ENCODE data around the gene ANGEL1. TPM values are rescaled to one million over a fixed set of nuclear protein-coding genes. Genes with fewer than 3 reads are reported as not detected.

Gene ANGEL1
- total RNA-seq, 2 experiments from 2014 or later = 17.6 to 33.7 TPM

DNA sequence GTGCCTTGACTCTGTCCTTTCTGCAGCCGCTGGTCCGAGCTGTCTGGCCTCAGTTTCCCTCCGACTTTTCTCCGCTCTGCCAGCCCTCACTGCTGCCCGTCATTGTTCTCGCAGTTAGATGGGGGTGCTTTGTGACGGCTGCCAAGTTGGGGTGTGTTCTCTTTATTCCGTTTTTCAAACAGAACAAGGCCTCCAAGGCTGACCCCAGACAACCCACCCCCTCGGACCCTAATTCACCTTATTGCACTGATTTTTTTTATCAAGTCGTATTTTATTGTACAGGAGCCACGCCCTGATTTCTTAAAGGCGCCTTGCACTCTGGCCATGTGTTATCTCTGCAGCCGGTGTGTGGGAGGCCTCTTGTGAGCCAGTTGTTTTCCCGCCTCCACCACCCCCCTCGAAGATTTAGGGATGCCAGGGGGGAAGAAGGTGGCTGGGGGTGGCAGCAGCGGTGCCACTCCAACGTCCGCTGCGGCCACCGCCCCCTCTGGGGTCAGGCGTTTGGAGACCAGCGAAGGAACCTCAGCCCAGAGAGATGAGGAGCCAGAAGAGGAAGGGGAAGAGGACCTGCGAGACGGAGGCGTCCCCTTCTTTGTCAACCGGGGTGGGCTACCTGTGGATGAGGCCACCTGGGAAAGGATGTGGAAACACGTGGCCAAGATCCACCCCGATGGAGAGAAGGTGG is 50.1 kb downstream of the ANGEL1 start:
- H2AFZ ChIP-seq (ENCODE audit: low read length) = no peak overlapping the region
- no peak overlapping the region for H3K4me3 ChIP-seq (ENCODE audit: low read depth, low read length, poor library complexity, severe bottlenecking)
- no peak overlapping the region for H3K27ac ChIP-seq (ENCODE audit: low read depth, low read length, poor library complexity, severe bottlenecking)
- ChIA-PET CTCF (ENCODE audit: unreplicated experiment) (no interaction called here), POLR2A (no interaction called here)
- H3K4me2 ChIP-seq (ENCODE audit: low read length) = no peak overlapping the region
- no TSS peak for BruUV-seq (replicated peaks)
- H4K20me1 ChIP-seq (ENCODE audit: insufficient read depth, low read length) = no peaks in the 10 kb centered on the region
- no peak for TF ChIP-seq EZH2phosphoT487 (IDR thresholded peaks at IDR 0.05; ENCODE audit: borderline replicate concordance, low read depth, low read length)
- TF ChIP-seq, protein P1, sequence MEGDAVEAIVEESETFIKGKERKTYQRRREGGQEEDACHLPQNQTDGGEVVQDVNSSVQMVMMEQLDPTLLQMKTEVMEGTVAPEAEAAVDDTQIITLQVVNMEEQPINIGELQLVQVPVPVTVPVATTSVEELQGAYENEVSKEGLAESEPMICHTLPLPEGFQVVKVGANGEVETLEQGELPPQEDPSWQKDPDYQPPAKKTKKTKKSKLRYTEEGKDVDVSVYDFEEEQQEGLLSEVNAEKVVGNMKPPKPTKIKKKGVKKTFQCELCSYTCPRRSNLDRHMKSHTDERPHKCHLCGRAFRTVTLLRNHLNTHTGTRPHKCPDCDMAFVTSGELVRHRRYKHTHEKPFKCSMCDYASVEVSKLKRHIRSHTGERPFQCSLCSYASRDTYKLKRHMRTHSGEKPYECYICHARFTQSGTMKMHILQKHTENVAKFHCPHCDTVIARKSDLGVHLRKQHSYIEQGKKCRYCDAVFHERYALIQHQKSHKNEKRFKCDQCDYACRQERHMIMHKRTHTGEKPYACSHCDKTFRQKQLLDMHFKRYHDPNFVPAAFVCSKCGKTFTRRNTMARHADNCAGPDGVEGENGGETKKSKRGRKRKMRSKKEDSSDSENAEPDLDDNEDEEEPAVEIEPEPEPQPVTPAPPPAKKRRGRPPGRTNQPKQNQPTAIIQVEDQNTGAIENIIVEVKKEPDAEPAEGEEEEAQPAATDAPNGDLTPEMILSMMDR (conservative IDR thresholded peaks at IDR 0.05; ENCODE audit: low read length) = no peak
- no peaks in the 10 kb centered on the region for H3K36me3 ChIP-seq (ENCODE audit: insufficient read depth, low read length)
- no peaks in the 10 kb centered on the region for H3K9me3 ChIP-seq (ENCODE audit: low read length)
- no peaks in the 10 kb centered on the region for H3K4me1 ChIP-seq (ENCODE audit: insufficient read depth, low read length, poor library complexity, severe bottlenecking)
- no peaks in the 10 kb centered on the region for H3K9me2 ChIP-seq (ENCODE audit: insufficient read depth, low read length)
- no peak for DNase-seq (ENCODE audit: low spot score)
- H3K79me2 ChIP-seq (ENCODE audit: insufficient read depth, low read depth, low read length) = no peaks in the 10 kb centered on the region
- intact Hi-C loops (cut with micrococcal nuclease; ENCODE audit: unreplicated experiment) = no loop called here

DNA sequence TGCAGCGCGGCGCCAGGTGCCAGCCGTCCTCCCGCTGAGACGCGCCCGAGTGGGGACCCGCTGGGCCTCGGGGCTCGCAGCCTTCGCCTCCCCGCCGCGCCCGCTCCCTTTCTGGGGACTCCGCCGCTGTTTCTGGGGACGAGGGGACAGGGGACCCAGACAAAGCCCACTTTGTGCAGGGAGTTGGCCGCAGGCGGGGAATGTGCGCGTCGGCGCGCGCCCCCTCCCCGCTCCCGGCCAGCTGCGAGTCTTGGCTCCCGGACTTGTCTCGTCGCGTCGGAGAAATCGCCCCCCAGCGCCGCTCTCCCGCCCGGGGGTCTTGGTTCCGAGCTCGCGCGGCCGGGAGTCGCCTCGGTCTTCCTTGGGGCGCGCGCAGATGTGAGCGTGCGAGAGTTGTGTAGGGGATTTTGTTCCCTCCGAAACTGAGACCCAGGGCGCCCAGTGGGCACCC is 50.7 kb downstream of the ANGEL1 start:
- H3K4me3 ChIP-seq (ENCODE audit: low read depth, low read length, poor library complexity, severe bottlenecking) = no peak overlapping the region
- BruUV-seq (replicated peaks) = no TSS peak
- H3K4me1 ChIP-seq (ENCODE audit: insufficient read depth, low read length, poor library complexity, severe bottlenecking) = no peaks in the 10 kb centered on the region
- H3K27ac ChIP-seq (ENCODE audit: low read depth, low read length, poor library complexity, severe bottlenecking) = no peak overlapping the region
- no peak for DNase-seq (ENCODE audit: low spot score)
- H4K20me1 ChIP-seq (ENCODE audit: insufficient read depth, low read length) = no peaks in the 10 kb centered on the region
- no peak overlapping the region for H3K4me2 ChIP-seq (ENCODE audit: low read length)
- no peaks in the 10 kb centered on the region for H3K9me2 ChIP-seq (ENCODE audit: insufficient read depth, low read length)
- no peaks in the 10 kb centered on the region for H3K9me3 ChIP-seq (ENCODE audit: low read length)
- H2AFZ ChIP-seq (ENCODE audit: low read length) = no peak overlapping the region
- H3K36me3 ChIP-seq (ENCODE audit: insufficient read depth, low read length) = no peaks in the 10 kb centered on the region
- TF ChIP-seq, protein P1 (conservative IDR thresholded peaks at IDR 0.05; ENCODE audit: low read length) = no peak
- TF ChIP-seq EZH2phosphoT487 (IDR thresholded peaks at IDR 0.05; ENCODE audit: borderline replicate concordance, low read depth, low read length) = no peak
- intact Hi-C loops (cut with micrococcal nuclease; ENCODE audit: unreplicated experiment) = no loop called here
- H3K79me2 ChIP-seq (ENCODE audit: insufficient read depth, low read depth, low read length) = no peaks in the 10 kb centered on the region
- CTCF ChIA-PET (ENCODE audit: unreplicated experiment) = no interaction called here
- POLR2A ChIA-PET = no interaction called here

DNA sequence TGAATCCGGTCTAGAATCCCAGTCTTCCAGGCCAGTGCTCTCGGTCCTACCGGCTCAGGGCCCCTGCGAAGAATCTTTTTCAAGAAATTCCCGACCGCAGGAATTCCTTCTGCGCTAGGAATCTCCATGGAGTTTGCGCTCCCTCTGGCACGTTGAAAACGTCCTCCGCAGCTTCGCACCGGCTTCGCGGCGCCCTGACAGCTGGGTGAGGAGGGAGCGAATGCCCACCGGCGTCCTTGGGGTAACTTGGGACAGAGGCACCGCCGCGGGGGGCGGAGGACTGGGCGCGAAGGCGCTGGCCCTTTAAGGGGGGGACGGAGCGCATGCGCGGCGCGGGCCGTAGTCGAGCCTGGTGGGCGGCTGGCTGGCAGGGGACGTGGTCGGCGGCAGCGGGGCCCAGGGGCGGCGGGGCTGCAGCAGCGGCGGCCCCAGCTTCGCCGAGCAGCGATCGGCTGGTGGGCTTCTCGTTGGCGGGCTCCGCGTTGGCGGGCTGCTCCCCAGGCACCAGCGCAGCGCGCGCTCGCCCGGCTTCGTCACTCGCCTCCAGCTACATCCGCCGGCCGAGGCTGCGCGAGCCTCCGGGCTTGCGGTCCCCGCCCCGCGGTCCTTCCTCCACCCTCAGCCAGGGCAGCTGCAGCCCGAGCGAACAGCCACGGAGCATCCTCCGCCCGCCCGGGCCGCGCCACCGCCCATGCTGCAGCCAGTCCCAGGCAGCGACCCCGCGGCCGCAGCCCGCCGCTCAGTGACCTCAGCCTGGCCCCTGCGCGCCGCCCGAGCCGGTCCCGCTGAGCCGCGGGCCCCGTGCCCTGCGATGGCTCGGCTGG is 51.3 kb downstream of the ANGEL1 start, which contains the start of gene VASH1:
Gene VASH1, plus strand, starts transcription at position 333 of the 824 bp plus-strand sequence. CDS start 1,354 bp downstream, outside the sequence.
- H3K27ac ChIP-seq (ENCODE audit: low read depth, low read length, poor library complexity, severe bottlenecking) = no peak within 1 kb of the TSS
- CTCF ChIA-PET (ENCODE audit: unreplicated experiment) = no interaction called here
- intact Hi-C loops (cut with micrococcal nuclease; ENCODE audit: unreplicated experiment) = no loop called here

More for the DNA sequence above, 51.3 kb downstream of the ANGEL1 start, which contains the start of gene VASH1:
- POLR2A ChIA-PET = no interaction called here
- no peak within 1 kb of the TSS for H3K4me3 ChIP-seq (ENCODE audit: low read depth, low read length, poor library complexity, severe bottlenecking)
- TF ChIP-seq, protein P1 (conservative IDR thresholded peaks at IDR 0.05; ENCODE audit: low read length) = no peak
- no peak for TF ChIP-seq EZH2phosphoT487 (IDR thresholded peaks at IDR 0.05; ENCODE audit: borderline replicate concordance, low read depth, low read length)
- H3K4me1 ChIP-seq (ENCODE audit: insufficient read depth, low read length, poor library complexity, severe bottlenecking) = no peaks in the 10 kb centered on the region
- no peaks in the 10 kb centered on the region for H3K36me3 ChIP-seq (ENCODE audit: insufficient read depth, low read length)
- no TSS peak for BruUV-seq (replicated peaks)
- H3K4me2 ChIP-seq (ENCODE audit: low read length) = no peak within 1 kb of the TSS
- no peaks in the 10 kb centered on the region for H4K20me1 ChIP-seq (ENCODE audit: insufficient read depth, low read length)
- no peaks in the 10 kb centered on the region for H3K9me3 ChIP-seq (ENCODE audit: low read length)
- DNase-seq (ENCODE audit: low spot score) = no peak
- H3K79me2 ChIP-seq (ENCODE audit: insufficient read depth, low read depth, low read length) = no peaks in the 10 kb centered on the region
- H3K9me2 ChIP-seq (ENCODE audit: insufficient read depth, low read length) = no peaks in the 10 kb centered on the region
- no peak within 1 kb of the TSS for H2AFZ ChIP-seq (ENCODE audit: low read length)

Measured in OCI-LY7 (cell line).